Mucosa of rectum (tissue), 2 donors: Measurements from ENCODE around the gene C2CD3.
"Not testable (repeated sequence)": the region's sequence is repeated elsewhere in the genome, so short reads cannot be mapped to it uniquely, and the experiment has no call there.

ENCODE experiments used
- H3K27ac ChIP-seq, 2 donors: one replicate each; pipeline ENCODE4 v1.7.0; 2013; ENCODE audit warnings: inconsistent platforms in 2 of 2, low read depth in 2 of 2, low read length in 2 of 2
- H3K27me3 ChIP-seq, 2 donors: one replicate each; pipeline ENCODE4 v1.7.0; 2013; ENCODE audit warnings: low read length in 2 of 2; ENCODE audit not compliant: control insufficient read depth in 2 of 2, insufficient read depth in 2 of 2
- H3K36me3 ChIP-seq, 2 donors: one replicate each; pipeline ENCODE4 v1.7.0; 2013; ENCODE audit warnings: low read length in 2 of 2; ENCODE audit not compliant: control insufficient read depth in 2 of 2, insufficient read depth in 2 of 2
- H3K4me1 ChIP-seq, 2 donors: one replicate each; pipeline ENCODE4 v1.7.0; 2013; ENCODE audit warnings: low read length in 2 of 2, mild to moderate bottlenecking in 1 of 2; ENCODE audit not compliant: control insufficient read depth in 2 of 2, insufficient read depth in 2 of 2
- H3K4me3 ChIP-seq, 2 donors: one replicate each; pipeline ENCODE4 v1.7.0; 2013; ENCODE audit warnings: low read length in 2 of 2
- H3K9ac ChIP-seq, 2 donors: one replicate each; pipeline ENCODE4 v1.7.0; 2013; ENCODE audit warnings: low read length in 2 of 2, low read depth in 1 of 2, mild to moderate bottlenecking in 1 of 2
- H3K9me3 ChIP-seq, 2 donors: one replicate each; pipeline ENCODE4 v1.7.0; 2013; ENCODE audit warnings: low read length in 2 of 2; ENCODE audit not compliant: control insufficient read depth in 2 of 2
- donor health status: healthy.
- donor health status: Normal muscosa, but diverticular disease.

Gene C2CD3

DNA sequence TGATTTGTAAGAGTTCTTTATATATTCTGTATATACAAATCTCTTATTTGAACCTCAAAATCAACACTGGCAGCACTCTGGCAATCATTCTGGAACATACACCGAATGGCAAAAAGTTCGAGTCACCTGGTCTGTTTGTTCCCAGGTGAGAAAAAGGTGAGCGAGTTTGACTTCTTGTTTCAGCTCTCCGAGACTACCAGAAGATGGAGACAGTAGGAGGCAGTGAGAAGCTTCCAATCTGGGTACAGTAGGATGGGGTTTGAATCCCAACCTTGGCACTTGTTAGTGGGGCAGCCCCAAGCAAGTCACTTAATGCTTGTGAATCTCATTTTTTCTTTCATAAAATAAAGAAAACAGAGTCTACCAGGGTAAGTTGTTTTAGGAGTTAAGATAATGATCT is 76.4 kb downstream of the C2CD3 start:
- H3K27me3 ChIP-seq: no peaks in the 10 kb centered on the region
- peaks cover 40 to 42% of the 10 kb centered on the region in 2 donors for H3K36me3 ChIP-seq
- H3K9ac ChIP-seq: no peak overlapping the region

DNA sequence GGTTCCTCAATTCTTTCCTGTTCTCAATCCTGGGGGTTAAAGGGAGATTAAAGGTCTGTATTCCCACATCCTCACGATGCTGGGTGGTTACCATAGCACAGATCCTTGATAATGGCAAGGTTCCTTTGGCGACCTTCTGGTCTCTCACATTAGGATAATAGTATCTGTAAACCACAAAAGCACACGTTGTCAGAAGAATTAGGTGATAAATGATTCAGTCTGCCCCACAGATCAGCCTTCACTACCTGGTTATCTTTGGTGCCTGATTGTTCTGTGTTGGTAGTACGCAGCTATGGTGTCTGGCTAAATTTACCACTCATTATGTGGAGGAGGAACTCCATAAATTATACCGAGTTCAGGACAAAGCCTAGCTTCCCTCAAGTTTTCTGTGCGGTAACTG is 78.4 kb downstream of the C2CD3 start:
- H3K9me3 ChIP-seq: no peaks in the 10 kb centered on the region
- no peak overlapping the region for H3K27ac ChIP-seq
- H3K4me3 ChIP-seq: no peak overlapping the region
- no peaks in the 10 kb centered on the region for H3K27me3 ChIP-seq
- no peak overlapping the region for H3K9ac ChIP-seq
- peaks cover 46 to 47% of the 10 kb centered on the region in 2 donors for H3K36me3 ChIP-seq
- H3K4me1 ChIP-seq: no peaks in the 10 kb centered on the region

More for the DNA sequence above, 76.4 kb downstream of the C2CD3 start:
- no peaks in the 10 kb centered on the region for H3K9me3 ChIP-seq
- no peak overlapping the region for H3K27ac ChIP-seq
- H3K4me1 ChIP-seq: no peaks in the 10 kb centered on the region
- no peak overlapping the region for H3K4me3 ChIP-seq

DNA sequence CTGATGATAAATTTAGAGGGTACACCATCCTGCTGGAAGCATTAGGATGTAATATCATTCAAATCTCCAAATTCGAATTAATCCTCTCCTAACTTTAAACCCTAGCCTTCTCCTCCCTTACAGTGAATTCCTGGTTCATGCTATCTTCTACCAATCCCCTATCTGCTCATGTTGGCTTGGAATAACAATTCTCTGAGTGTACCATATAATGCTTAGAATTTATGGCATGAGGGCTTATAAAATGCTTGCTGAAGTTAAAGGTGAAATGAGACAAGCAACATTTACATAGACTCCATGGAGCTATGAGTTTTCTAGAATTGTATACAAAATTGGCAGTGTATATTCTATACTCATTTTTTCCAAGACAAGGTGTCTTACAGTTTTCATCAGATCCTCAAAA is 79.3 kb downstream of the C2CD3 start:
- H3K36me3 ChIP-seq: peaks cover 49 to 51% of the 10 kb centered on the region in 2 donors
- no peaks in the 10 kb centered on the region for H3K4me1 ChIP-seq
- H3K9me3 ChIP-seq: no peaks in the 10 kb centered on the region
- H3K4me3 ChIP-seq: no peak overlapping the region
- no peak overlapping the region for H3K27ac ChIP-seq
- no peaks in the 10 kb centered on the region for H3K27me3 ChIP-seq
- H3K9ac ChIP-seq: no peak overlapping the region

- Histone ChIP-seq H3K27ac (no peak overlapping the region), H3K27me3 (no peaks in the 10 kb centered on the region), H3K9me3 (no peaks in the 10 kb centered on the region), H3K4me3 (no peak overlapping the region), H3K9ac (no peak overlapping the region), H3K4me1 (no peaks in the 10 kb centered on the region), H3K36me3 (peaks cover 52 to 56% of the 10 kb centered on the region in 2 donors)
Measured at GRCh38 chr11:74090701-74091100, 80.1 kb downstream of the C2CD3 start.

GRCh38 chr11:74086242-74086884 is 84.4 kb downstream of the C2CD3 start:
- no peaks in the 10 kb centered on the region for H3K27me3 ChIP-seq
- H3K9me3 ChIP-seq: no peaks in the 10 kb centered on the region
- H3K9ac ChIP-seq: no peak overlapping the region
- no peaks in the 10 kb centered on the region for H3K4me1 ChIP-seq
- no peak overlapping the region for H3K27ac ChIP-seq
- no peak overlapping the region for H3K4me3 ChIP-seq
- peaks cover 37 to 41% of the 10 kb centered on the region in 2 donors for H3K36me3 ChIP-seq

- H3K27ac ChIP-seq: no peak overlapping the region
Measured at GRCh38 chr11:74085542-74085892, 85.3 kb downstream of the C2CD3 start.

GRCh38 chr11:74084796-74085541 is 85.8 kb downstream of the C2CD3 start:
- Histone ChIP-seq H3K27ac (no peak overlapping the region), H3K9ac (no peak overlapping the region), H3K4me3 (no peak overlapping the region), H3K4me1 (no peaks in the 10 kb centered on the region), H3K27me3 (no peaks in the 10 kb centered on the region), H3K9me3 (no peaks in the 10 kb centered on the region), H3K36me3 (peaks cover 32 to 34% of the 10 kb centered on the region in 2 donors)

More at GRCh38 chr11:74085542-74085892, 85.3 kb downstream of the C2CD3 start:
- Histone ChIP-seq H3K4me3 (no peak overlapping the region), H3K9me3 (no peaks in the 10 kb centered on the region), H3K27me3 (no peaks in the 10 kb centered on the region), H3K36me3 (peaks cover 38 to 39% of the 10 kb centered on the region in 2 donors), H3K9ac (no peak overlapping the region), H3K4me1 (no peaks in the 10 kb centered on the region)

DNA sequence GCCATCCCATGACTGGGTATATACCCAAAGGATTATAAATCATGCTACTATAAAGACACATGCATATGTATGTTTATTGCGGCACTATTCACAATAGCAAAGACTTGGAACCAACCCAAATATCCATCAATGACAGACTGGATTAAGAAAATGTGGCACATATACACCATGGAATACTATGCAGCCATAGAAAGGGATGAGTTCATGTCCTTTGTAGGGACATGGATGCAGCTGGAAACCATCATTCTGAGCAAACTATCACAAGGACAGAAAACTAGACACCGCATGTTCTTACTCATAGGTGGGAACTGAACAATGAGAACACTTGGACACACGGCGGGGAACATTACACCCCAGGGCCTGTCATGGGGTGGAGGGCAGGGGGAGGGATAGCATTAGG is 86.9 kb downstream of the C2CD3 start:
- H3K27me3 ChIP-seq, H3K4me1 ChIP-seq, H3K4me3 ChIP-seq, H3K27ac ChIP-seq, H3K9me3 ChIP-seq, H3K9ac ChIP-seq: not testable (repeated sequence)
- peaks cover 23 to 27% of the 10 kb centered on the region in 2 donors for H3K36me3 ChIP-seq

DNA sequence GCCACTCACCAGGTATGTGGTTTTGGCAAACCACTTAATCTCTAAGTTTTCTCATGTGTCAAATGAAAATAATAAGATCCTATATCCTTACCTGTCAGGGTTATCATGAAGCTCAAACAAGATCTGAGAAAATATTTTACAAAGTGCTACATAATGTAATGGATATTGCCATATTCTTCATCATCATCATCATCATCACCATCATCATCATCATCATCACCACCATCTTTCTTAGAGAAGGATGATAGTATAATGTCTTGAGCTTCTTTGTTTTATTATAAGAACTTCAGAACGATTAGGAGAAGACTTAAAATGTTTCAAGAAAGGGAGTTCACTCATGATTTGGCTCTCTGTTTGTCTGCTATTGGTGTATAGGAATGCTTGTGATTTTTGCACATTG is 89.4 kb downstream of the C2CD3 start:
- no peaks in the 10 kb centered on the region for H3K4me1 ChIP-seq
- H3K27me3 ChIP-seq: no peaks in the 10 kb centered on the region
- H3K9ac ChIP-seq: no peak overlapping the region
- no peaks in the 10 kb centered on the region for H3K9me3 ChIP-seq
- H3K4me3 ChIP-seq: no peak overlapping the region
- peaks cover 18 to 22% of the 10 kb centered on the region in 2 donors for H3K36me3 ChIP-seq
- H3K27ac ChIP-seq: no peak overlapping the region

DNA sequence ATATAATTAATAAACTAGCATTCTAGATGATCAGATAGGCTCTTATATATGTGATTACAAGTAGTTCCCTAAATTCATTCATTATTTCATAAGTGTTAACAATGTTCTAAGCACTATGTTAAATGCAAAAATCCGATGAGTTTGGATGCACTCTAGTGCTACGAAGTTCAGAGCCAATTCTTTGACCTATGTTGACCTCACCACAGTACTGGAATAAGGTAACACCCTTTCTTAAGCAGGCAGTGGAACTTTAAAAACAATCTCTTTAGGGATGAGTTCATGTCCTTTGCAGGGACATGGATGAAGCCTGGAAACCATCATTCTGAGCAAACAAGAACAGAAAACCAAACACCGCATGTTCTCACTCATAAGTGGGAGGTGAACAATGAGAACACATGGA is 93.6 kb downstream of the C2CD3 start:
- Histone ChIP-seq H3K9ac (no peak overlapping the region), H3K9me3 (no peaks in the 10 kb centered on the region), H3K4me1 (no peaks in the 10 kb centered on the region), H3K27me3 (no peaks in the 10 kb centered on the region), H3K36me3 (peaks cover 18 to 24% of the 10 kb centered on the region in 2 donors), H3K4me3 (no peak overlapping the region), H3K27ac (no peak overlapping the region)
